ENCODE results near the gene ZNF335. TPM values are rescaled to one million over a fixed set of nuclear protein-coding genes. Genes with fewer than 3 reads are reported as not detected.
A peak's percentile ranks its signal among the peaks of the same experiment; 100 is the strongest.

ZNF335 gene
- total RNA-seq, 1 donor: 17.7 TPM

DNA sequence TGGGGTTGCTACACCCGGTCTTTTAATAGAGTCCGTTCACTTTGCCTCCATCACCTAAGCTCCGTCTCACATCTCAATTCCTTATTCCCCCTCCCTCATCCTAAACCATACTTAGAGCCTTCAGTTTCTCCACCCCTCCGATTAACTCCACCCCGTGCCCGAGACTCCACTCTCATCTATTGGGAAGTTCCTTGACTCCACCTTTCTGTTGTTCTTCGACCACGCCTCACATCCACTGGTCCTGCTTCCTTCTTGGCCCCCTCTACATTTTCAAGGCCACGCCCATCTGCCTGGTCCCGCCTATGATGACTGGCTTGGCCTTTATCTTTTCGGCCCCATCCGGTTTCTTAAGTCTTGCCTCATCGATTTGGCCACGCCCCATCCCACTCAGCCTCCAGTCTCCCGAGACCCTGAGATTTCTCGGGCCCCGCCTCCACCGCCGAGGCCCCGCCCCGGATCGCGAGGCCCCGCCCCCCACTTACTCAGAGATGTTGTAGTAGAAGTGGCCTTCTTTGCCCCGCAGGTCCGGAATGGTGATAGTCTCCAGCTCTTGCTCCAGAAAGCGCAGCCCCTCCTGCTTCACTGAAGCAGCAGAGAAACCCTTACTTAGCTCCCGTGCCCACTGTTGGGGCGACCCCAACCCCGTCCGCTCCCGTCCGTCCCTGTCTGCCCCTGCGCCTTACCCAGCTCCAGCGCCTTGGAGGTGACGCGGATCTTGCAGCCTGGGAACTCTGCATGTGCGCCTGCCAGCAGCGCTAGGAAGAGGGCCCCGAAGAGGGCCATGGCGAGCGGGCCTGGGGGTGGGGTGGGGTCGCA, 61.1 kb downstream of the ZNF335 start:
- H3K4me3 ChIP-seq (ENCODE audit: low read depth, low read length): peak overlapping the region; percentile 76
- peak; percentile 99 for DNase-seq (ENCODE audit: low read depth)
- no peak for TF ChIP-seq CTCF (IDR thresholded peaks at IDR 0.05; ENCODE audit: insufficient read depth, low read depth, low read length)

DNA sequence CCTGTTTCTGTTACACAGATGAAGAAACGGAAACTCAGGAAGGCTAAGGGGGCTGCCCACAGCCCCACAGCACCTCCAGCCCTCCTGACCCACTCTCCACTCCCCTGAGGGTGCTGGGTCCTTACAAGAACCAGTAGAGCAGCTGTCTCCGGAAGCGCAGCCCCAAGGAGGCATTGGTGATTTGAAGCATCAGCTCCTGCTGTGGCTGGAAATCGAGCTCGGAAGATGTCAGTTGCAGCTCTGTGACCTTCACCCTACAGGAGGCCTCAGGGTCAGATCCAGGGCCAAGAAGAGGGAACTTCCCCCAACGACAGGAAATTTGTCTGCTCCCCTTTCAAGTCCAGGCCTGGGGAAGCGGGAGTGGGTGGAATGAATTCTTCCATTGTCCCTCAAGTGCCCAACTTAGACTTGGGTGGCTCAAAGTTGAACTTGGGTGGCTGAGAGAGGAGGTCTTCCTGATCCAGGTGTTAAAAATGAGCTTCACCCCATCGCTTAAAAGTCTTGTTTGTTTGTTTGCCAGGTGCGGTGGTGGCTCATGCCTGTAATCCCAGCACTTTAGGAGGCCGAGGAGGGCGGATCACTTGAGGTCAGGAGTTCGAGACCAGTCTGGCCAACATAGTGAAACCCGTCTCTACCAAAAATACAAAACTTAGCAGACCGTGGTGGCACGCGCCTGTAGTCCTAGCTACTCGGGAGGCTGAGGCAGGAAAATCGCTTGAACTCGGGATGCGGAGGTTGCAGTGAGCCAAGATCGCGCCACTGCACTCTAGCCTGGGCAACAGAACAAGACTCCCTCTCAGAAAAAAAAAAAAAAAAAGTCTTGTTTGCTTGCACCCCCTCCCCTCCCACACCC, 62.0 kb downstream of the ZNF335 start:
- TF ChIP-seq CTCF (IDR thresholded peaks at IDR 0.05; ENCODE audit: insufficient read depth, low read depth, low read length): no peak
- no peak for DNase-seq (ENCODE audit: low read depth)
- H3K4me3 ChIP-seq (ENCODE audit: low read depth, low read length): peak overlapping the region; percentile 52

GRCh38 chr20:45909336-45909808, 62.6 kb downstream of the ZNF335 start:
- H3K4me3 ChIP-seq (ENCODE audit: low read depth, low read length): no peak overlapping the region
- TF ChIP-seq CTCF (IDR thresholded peaks at IDR 0.05; ENCODE audit: insufficient read depth, low read depth, low read length): no peak
- DNase-seq (ENCODE audit: low read depth): no peak

DNA sequence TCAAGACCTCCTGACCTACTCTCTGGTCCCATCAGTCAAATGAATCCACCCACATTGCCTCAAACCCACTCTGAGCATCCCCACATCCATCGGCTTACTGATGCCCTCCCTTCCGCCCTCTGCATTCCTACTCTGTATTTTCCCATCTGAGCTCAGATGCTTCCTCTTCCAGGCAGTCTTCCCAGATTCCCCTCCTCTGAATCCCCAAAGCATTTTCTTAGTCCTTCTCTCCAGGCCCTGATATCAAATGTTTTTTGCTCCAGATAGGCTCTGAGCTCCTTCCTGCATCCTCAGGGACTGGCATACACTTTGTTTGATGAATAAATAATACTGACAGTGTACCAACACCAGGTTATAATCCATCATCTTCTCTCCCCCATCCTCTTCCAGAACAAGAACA, 63.9 kb downstream of the ZNF335 start:
- no peak for TF ChIP-seq CTCF (IDR thresholded peaks at IDR 0.05; ENCODE audit: insufficient read depth, low read depth, low read length)
- H3K4me3 ChIP-seq (ENCODE audit: low read depth, low read length): no peak overlapping the region
- no peak for DNase-seq (ENCODE audit: low read depth)

- no peak for TF ChIP-seq CTCF (IDR thresholded peaks at IDR 0.05; ENCODE audit: insufficient read depth, low read depth, low read length)
- H3K4me3 ChIP-seq (ENCODE audit: low read depth, low read length): no peak overlapping the region
- DNase-seq (ENCODE audit: low read depth): no peak
Observed at GRCh38 chr20:45907219-45907948, 64.6 kb downstream of the ZNF335 start.

- H3K4me3 ChIP-seq (ENCODE audit: low read depth, low read length): no peak overlapping the region
- TF ChIP-seq CTCF (IDR thresholded peaks at IDR 0.05; ENCODE audit: insufficient read depth, low read depth, low read length): no peak
- DNase-seq (ENCODE audit: low read depth): no peak
Observed at GRCh38 chr20:45905505-45906079, 66.4 kb downstream of the ZNF335 start.

Data from fibroblast of villous mesenchyme (primary cell).